B cell (primary cell): ENCODE data around the gene CTRL. TPM values are rescaled to one million over a fixed set of nuclear protein-coding genes. Genes with fewer than 3 reads are reported as not detected.

Experiments used
- ATAC-seq: fragments of 200-7000 bp; cut with Tn5 transposase; one replicate; pipeline ENCODE4 v1.10.0; 2021; ENCODE audit warnings: low read depth, mild to moderate bottlenecking, moderate number of reproducible peaks, moderate library complexity
- CTCF ChIA-PET: fragments of 350-600 bp; sonication (Branson Sonifier 250); formaldehyde crosslinking; loops from one replicate; lab custom pipeline; 2021; ENCODE audit warnings: antibody characterized with exemption, inconsistent platforms; lab: Charles Lee
- POLR2A ChIA-PET: fragments of 350-600 bp; sonication (Branson Sonifier 250); formaldehyde crosslinking; loops from one replicate; lab custom pipeline; 2021; ENCODE audit warnings: antibody characterized with exemption; lab: Charles Lee
- DNase-seq: peaks from one replicate; pipeline ENCODE4 v3.0.0; 2013
- H2AFZ ChIP-seq: 2 replicates; pipeline ENCODE4 v1.6.1; 2012; ENCODE audit warnings: mild to moderate bottlenecking, low read depth, low read length; ENCODE audit not compliant: insufficient read depth, poor library complexity, severe bottlenecking
- H3K27ac ChIP-seq, 2 donors: 1 replicate in 1 of 2; 2 replicates in 1 of 2; pipeline ENCODE4 v1.5.1; 2012 to 2013; ENCODE audit warnings: low read length in 2 of 2, mild to moderate bottlenecking in 2 of 2, moderate library complexity in 1 of 2
- H3K27me3 ChIP-seq, 4 experiments: fragments of 200-600 bp in 1 of 4; sonication (generic) in 1 of 4; replicated peaks in 1 of 4; 1 replicate in 2 of 4; 2 replicates in 2 of 4; pipeline versions ENCODE4 v1.6.1 to v1.7.0; 2013 to 2016; ENCODE audit warnings: low read length in 3 of 4, mild to moderate bottlenecking in 2 of 4, mixed read lengths in 1 of 4, moderate library complexity in 1 of 4; ENCODE audit not compliant: insufficient read depth in 4 of 4, control insufficient read depth in 3 of 4; ENCODE audit errors: control extremely low read depth in 1 of 4
- H3K36me3 ChIP-seq, 2 experiments: replicated peaks in 1 of 2; 1 replicate in 1 of 2; 2 replicates in 1 of 2; pipeline versions ENCODE4 v1.6.1 to v1.7.1; 2013; ENCODE audit warnings: low read length in 1 of 2; ENCODE audit not compliant: insufficient read depth in 2 of 2, control insufficient read depth in 1 of 2; ENCODE audit errors: control extremely low read depth in 1 of 2, extremely low read depth in 1 of 2
- H3K4me1 ChIP-seq, 2 donors: fragments of 200-600 bp in 1 of 2; sonication (generic) in 1 of 2; 1 replicate in 1 of 2; 2 replicates in 1 of 2; pipeline versions ENCODE4 v1.5.1 to v1.6.1; 2013 to 2017; ENCODE audit warnings: low read length in 2 of 2; ENCODE audit not compliant: control insufficient read depth in 2 of 2, insufficient read depth in 2 of 2
- H3K4me2 ChIP-seq: replicated peaks from 2 replicates; pipeline ENCODE3; 2012; ENCODE audit warnings: mild to moderate bottlenecking, low read depth, low read length; ENCODE audit not compliant: poor library complexity, severe bottlenecking
- H3K4me3 ChIP-seq, 5 experiments: fragments of 200-600 bp in 1 of 5; sonication (generic) in 1 of 5; 1 replicate in 3 of 5; 2 replicates in 2 of 5; pipeline versions ENCODE4 v1.5.1 to v1.7.0; 2011 to 2016; ENCODE audit warnings: low read length in 4 of 5, mild to moderate bottlenecking in 4 of 5, low read depth in 2 of 5, control low read depth in 1 of 5, moderate library complexity in 1 of 5; ENCODE audit not compliant: insufficient read depth in 1 of 5; ENCODE audit errors: control extremely low read depth in 1 of 5, extremely low read depth in 1 of 5
- H3K79me2 ChIP-seq: fragments of 200-600 bp; sonication (generic); one replicate; pipeline ENCODE4 v1.6.0; 2016; ENCODE audit warnings: low read length; ENCODE audit not compliant: control insufficient read depth, insufficient read depth
- H3K9ac ChIP-seq: fragments of 200-600 bp; sonication (generic); 2 replicates; pipeline ENCODE4 v1.6.1; 2017; ENCODE audit warnings: mild to moderate bottlenecking, low read length, moderate library complexity
- H3K9me3 ChIP-seq, 3 donors: one replicate each; pipeline versions ENCODE4 v1.6.1 to v1.7.1; 2013; ENCODE audit warnings: low read length in 2 of 3; ENCODE audit not compliant: control insufficient read depth in 2 of 3, insufficient read depth in 1 of 3; ENCODE audit errors: control extremely low read depth in 1 of 3
- H4K20me1 ChIP-seq: 2 replicates; pipeline ENCODE4 v1.6.0; 2012; ENCODE audit warnings: mild to moderate bottlenecking, low read length; ENCODE audit not compliant: insufficient read depth, control insufficient read depth, poor library complexity, severe bottlenecking
- H3K27ac Mint-ChIP-seq: one replicate; pipeline ENCODE4 v1.8.0; 2021; ENCODE audit warnings: mixed read lengths
- H3K27me3 Mint-ChIP-seq: one replicate; pipeline ENCODE4 v1.8.0; 2021; ENCODE audit warnings: mixed read lengths
- H3K4me1 Mint-ChIP-seq: one replicate; pipeline ENCODE4 v1.8.0; 2021; ENCODE audit warnings: mixed read lengths
- H3K4me3 Mint-ChIP-seq: one replicate; pipeline ENCODE4 v1.8.0; 2021; ENCODE audit warnings: mixed read lengths
- H3K9me3 Mint-ChIP-seq: one replicate; pipeline ENCODE4 v1.8.0; 2022; ENCODE audit warnings: mixed read lengths; ENCODE audit not compliant: insufficient read depth
- EZH2 ChIP-seq: IDR thresholded peaks from 2 replicates; pipeline ENCODE4 v1.6.1; 2012; ENCODE audit warnings: borderline replicate concordance, low read depth, mild to moderate bottlenecking, moderate library complexity, low read length; ENCODE audit not compliant: insufficient read depth, poor library complexity, severe bottlenecking
- WGBS: methylation state at CpG from one replicate; pipeline ENCODE4 v1.1.5; 2013; ENCODE audit warnings: missing lambda C conversion rate; ENCODE audit not compliant: insufficient coverage; 5-methylcytosine and 5-hydroxymethylcytosine counted together
- intact Hi-C: fragments of 100-400 bp; cut with micrococcal nuclease; formaldehyde crosslinking; loops from one replicate; pipeline ENCODE4 v1.10.0; 2022
- polyA plus RNA-seq: library from polyadenylated mRNA; depleted of rRNA; stranded (reverse); fragments of >200 nt; gene quantifications from 2 replicates; pipeline ENCODE4 v1.2.3, GENCODE V29; 2012
- total RNA-seq, 2 donors: library from RNA; stranded (reverse); fragments of 120-200 nt in 1 of 2; gene quantifications; 1 replicate in 1 of 2; 2 replicates in 1 of 2; pipeline versions ENCODE4 v1.2.3 to v1.2.4, GENCODE V29; 2013 to 2022
- TF ChIP-seq, protein P1 (sequence below): fragments of 200-600 bp; IDR thresholded peaks from one replicate; pipeline ENCODE4 v1.8.0; 2022; ENCODE audit warnings: antibody characterized with exemption, mild to moderate bottlenecking

CTRL gene
- total and polyA plus RNA-seq, 2 donors (not counting 1 experiment from before 2014, with no cell fraction given), result 5.8 to 19.0 TPM

DNA sequence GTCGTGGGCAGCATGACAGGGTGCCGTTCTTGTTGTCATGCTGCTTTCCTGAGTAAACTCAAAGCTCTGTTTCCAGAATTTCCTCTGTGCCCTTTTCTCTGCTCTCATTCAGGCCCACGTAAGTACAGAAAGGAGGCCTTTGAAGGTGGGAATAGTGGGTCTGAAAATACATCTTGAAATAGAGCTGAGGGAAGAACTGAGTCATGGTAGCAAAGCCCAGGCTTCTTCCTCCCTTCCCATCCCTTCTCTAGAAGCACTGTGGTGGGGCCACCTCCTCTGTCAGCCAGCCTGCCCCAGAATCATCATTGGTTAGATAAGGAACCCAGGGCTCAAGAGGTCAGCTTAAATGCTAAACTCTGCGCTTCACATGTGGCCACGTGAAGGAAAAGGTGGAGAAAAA is 9.4 kb downstream of the CTRL start:
- Mint-ChIP-seq H3K27me3 (no peaks in the 10 kb centered on the region), H3K27ac (no peak overlapping the region)

DNA sequence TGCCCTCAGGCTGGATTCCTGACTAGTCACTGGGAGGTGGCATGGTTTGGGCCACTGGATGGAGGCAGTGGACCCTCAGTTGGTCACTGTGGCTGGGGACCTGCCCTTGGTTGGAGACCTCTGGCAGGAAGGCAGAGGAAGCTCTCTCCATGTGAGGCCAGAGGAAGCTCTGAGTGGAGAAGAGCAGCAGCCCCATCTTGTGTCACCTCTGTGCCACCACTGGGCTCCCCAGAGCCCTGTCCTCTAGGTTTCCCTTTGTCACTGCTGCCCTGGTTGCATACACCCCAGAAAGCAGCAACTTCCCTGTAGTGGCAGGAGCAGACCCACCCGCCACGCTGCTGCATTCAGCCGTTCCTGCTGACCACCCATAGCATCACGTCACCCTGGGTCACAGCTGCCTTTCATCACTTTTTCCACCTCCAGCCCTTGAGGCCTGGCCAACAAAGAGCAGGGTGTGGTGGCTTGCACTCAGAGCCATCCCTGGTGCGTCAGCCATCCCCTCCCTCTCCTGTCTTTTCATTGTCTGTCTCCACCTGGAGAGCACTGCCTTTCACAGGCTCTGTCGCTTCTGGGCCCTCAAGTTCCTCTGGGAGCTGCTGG is 11.9 kb downstream of the CTRL start:
- Histone ChIP-seq H3K27ac (no peak overlapping the region), H3K27me3 (no peaks in the 10 kb centered on the region), H3K79me2 (peaks cover 75% of the 10 kb centered on the region), H4K20me1 (peaks cover 56% of the 10 kb centered on the region), H3K4me2 (no peak overlapping the region), H3K9ac (no peak overlapping the region), H3K4me1 (peaks cover 0 to 4% of the 10 kb centered on the region in 2 donors), H3K4me3 (no peak overlapping the region), H3K36me3 (peaks cover 0 to 31% of the 10 kb centered on the region in 2 experiments), H3K9me3 (no peaks in the 10 kb centered on the region), H2AFZ (no peak overlapping the region)
- no peak for DNase-seq
- intact Hi-C loops, result no loop called here
- 93% methylated on average over 6 of the region's 6 CpGs for WGBS
- H3K9me3 Mint-ChIP-seq, result no peaks in the 10 kb centered on the region
- no peaks in the 10 kb centered on the region for H3K27me3 Mint-ChIP-seq
- POLR2A ChIA-PET, result no interaction called here
- H3K4me3 Mint-ChIP-seq, result no peak overlapping the region
- no peak for ATAC-seq
- H3K4me1 Mint-ChIP-seq, result peaks cover 4% of the 10 kb centered on the region
- CTCF ChIA-PET, result interaction anchor here (1.0 kb wide), 1 partner anchor 36 kb away, joined by 3 read pairs; the partner anchor contains the start of gene NRN1L
- no peak overlapping the region for H3K27ac Mint-ChIP-seq
- no peak for TF ChIP-seq EZH2
- TF ChIP-seq, protein P1, sequence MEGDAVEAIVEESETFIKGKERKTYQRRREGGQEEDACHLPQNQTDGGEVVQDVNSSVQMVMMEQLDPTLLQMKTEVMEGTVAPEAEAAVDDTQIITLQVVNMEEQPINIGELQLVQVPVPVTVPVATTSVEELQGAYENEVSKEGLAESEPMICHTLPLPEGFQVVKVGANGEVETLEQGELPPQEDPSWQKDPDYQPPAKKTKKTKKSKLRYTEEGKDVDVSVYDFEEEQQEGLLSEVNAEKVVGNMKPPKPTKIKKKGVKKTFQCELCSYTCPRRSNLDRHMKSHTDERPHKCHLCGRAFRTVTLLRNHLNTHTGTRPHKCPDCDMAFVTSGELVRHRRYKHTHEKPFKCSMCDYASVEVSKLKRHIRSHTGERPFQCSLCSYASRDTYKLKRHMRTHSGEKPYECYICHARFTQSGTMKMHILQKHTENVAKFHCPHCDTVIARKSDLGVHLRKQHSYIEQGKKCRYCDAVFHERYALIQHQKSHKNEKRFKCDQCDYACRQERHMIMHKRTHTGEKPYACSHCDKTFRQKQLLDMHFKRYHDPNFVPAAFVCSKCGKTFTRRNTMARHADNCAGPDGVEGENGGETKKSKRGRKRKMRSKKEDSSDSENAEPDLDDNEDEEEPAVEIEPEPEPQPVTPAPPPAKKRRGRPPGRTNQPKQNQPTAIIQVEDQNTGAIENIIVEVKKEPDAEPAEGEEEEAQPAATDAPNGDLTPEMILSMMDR, result no peak

More for the DNA sequence above, 9.4 kb downstream of the CTRL start:
- DNase-seq (no peak), ATAC-seq (no peak)
- Mint-ChIP-seq H3K4me3 (no peak overlapping the region), H3K4me1 (peaks cover 20% of the 10 kb centered on the region), H3K9me3 (no peaks in the 10 kb centered on the region)
- H3K9me3 ChIP-seq, result no peaks in the 10 kb centered on the region
- intact Hi-C loops, result no loop called here
- H3K9ac ChIP-seq, result no peak overlapping the region
- ChIA-PET CTCF (interaction anchor here (0.6 kb wide), 1 partner anchor 56 kb away, joined by 3 read pairs; no protein-coding TSS in a partner anchor), POLR2A (no interaction called here)
- H3K4me1 ChIP-seq, result peaks cover 9 to 22% of the 10 kb centered on the region in 2 donors
- H4K20me1 ChIP-seq, result peaks cover 40% of the 10 kb centered on the region
- peaks cover 0 to 20% of the 10 kb centered on the region in 2 experiments for H3K36me3 ChIP-seq
- H3K4me2 ChIP-seq, result no peak overlapping the region
- H3K27me3 ChIP-seq, result no peaks in the 10 kb centered on the region
- TF ChIP-seq EZH2, result no peak
- TF ChIP-seq, protein P1, result no peak
- no peak overlapping the region for H3K4me3 ChIP-seq
- WGBS, result 95% methylated on average over 4 of the region's 5 CpGs
- H2AFZ ChIP-seq, result no peak overlapping the region
- peaks cover 50% of the 10 kb centered on the region for H3K79me2 ChIP-seq
- no peak overlapping the region for H3K27ac ChIP-seq
